GM12878 (cell line): ENCODE results near the gene SPIRE2. TPM values are rescaled to one million over a fixed set of nuclear protein-coding genes. Genes with fewer than 3 reads are reported as not detected.

Experiments
- ATAC-seq: fragments of 200-7000 bp; cut with Tn5 transposase; 3 replicates; pipeline ENCODE4 v1.9.1; 2020; ENCODE audit warnings: mild to moderate bottlenecking, moderate library complexity
- BruUV-seq: library from RNA; stranded (reverse); fragments of 400-500 nt; replicated peaks from 2 replicates; lab custom pipeline; 2021; lab: Mats Ljungman, UMichigan
- CTCF ChIA-PET: fragments of 300-600 bp; sonication (Branson Sonifier 250); formaldehyde crosslinking; extraction: SDS; loops from one replicate; lab custom pipeline; 2021; ENCODE audit warnings: inconsistent platforms; lab: Yijun Ruan, JAX
- POLR2A ChIA-PET: fragments of 350-600 bp; formaldehyde crosslinking; extraction: SDS; loops from one replicate; lab custom pipeline; 2021; ENCODE audit warnings: inconsistent platforms; lab: Charles Lee
- RAD21 ChIA-PET: fragments of 300-600 bp; sonication (Branson Sonifier 250); formaldehyde crosslinking; loops from one replicate; lab custom pipeline; 2023; ENCODE audit warnings: antibody characterized with exemption; ENCODE audit not compliant: unreplicated experiment; lab: Charles Lee
- SMC1A ChIA-PET: fragments of 300-600 bp; sonication (Branson Sonifier 250); formaldehyde crosslinking; loops from one replicate; lab custom pipeline; 2023; ENCODE audit not compliant: unreplicated experiment, uncharacterized antibody; lab: Charles Lee
- DNase-seq: peaks from one replicate; pipeline ENCODE4 v3.0.0-alpha.2; 2011; ENCODE audit warnings: low read depth, low spot score
- FAIRE-seq: peaks from 3 replicates; lab custom pipeline; 2011; peaks lifted over from hg19 to GRCh38; lab: Jason Lieb, UNC
- H2AFZ ChIP-seq: 2 replicates; pipeline ENCODE4 v1.6.0; 2011; ENCODE audit warnings: low read depth, low read length, control low read depth; ENCODE audit not compliant: control insufficient read depth
- H3K27ac ChIP-seq: 2 replicates; pipeline ENCODE4 v1.5.1; 2011; ENCODE audit warnings: control low read depth; ENCODE audit not compliant: control insufficient read depth, insufficient read depth
- H3K27me3 ChIP-seq, 2 experiments: replicated peaks in 1 of 2; 2 replicates each; pipeline versions ENCODE4 v1.6.0 to v1.6.1; 2011; ENCODE audit warnings: low read length in 1 of 2; ENCODE audit not compliant: control insufficient read depth in 2 of 2, insufficient read depth in 2 of 2
- H3K36me3 ChIP-seq, 2 experiments: 2 replicates each; pipeline ENCODE4 v1.5.1; 2011; ENCODE audit warnings: low read length in 1 of 2; ENCODE audit not compliant: control insufficient read depth in 2 of 2, insufficient read depth in 2 of 2
- H3K4me1 ChIP-seq: 2 replicates; pipeline ENCODE4 v1.6.1; 2011; ENCODE audit warnings: mild to moderate bottlenecking, low read length, moderate library complexity, mixed read lengths; ENCODE audit not compliant: control insufficient read depth, insufficient read depth
- H3K4me2 ChIP-seq: 2 replicates; pipeline ENCODE4 v1.6.0; 2011; ENCODE audit warnings: control low read depth; ENCODE audit not compliant: control insufficient read depth, insufficient read depth
- H3K4me3 ChIP-seq: fragments of 200-600 bp; sonication (generic); 2 replicates; pipeline ENCODE4 v1.5.1; 2016
- H3K79me2 ChIP-seq: 2 replicates; pipeline ENCODE4 v1.6.0; 2011; ENCODE audit warnings: low read length; ENCODE audit not compliant: control insufficient read depth, insufficient read depth
- H3K9ac ChIP-seq: 2 replicates; pipeline ENCODE4 v1.8.0; 2011; ENCODE audit warnings: low read length, control low read depth, mixed read lengths; ENCODE audit not compliant: control insufficient read depth, insufficient read depth
- H3K9me3 ChIP-seq: replicated peaks from 3 replicates; pipeline ENCODE4 v1.5.1; 2011; ENCODE audit warnings: mild to moderate bottlenecking, low read length; ENCODE audit not compliant: control insufficient read depth, insufficient read depth
- H4K20me1 ChIP-seq: 2 replicates; pipeline ENCODE4 v1.6.0; 2011; ENCODE audit not compliant: control insufficient read depth, insufficient read depth
- CHD1 ChIP-seq: IDR thresholded peaks from 2 replicates; pipeline ENCODE4 v1.6.1; 2012; ENCODE audit warnings: low read depth, low read length, improper control_type of control experiment
- CREB1 ChIP-seq: IDR thresholded peaks from 2 replicates; pipeline ENCODE4 v1.6.1; 2012; ENCODE audit warnings: low read depth, mild to moderate bottlenecking, inconsistent platforms
- E4F1 ChIP-seq: fragments of 450-650 bp; IDR thresholded peaks from 2 replicates; pipeline ENCODE4 v1.6.1; 2018; ENCODE audit warnings: borderline replicate concordance, mild to moderate bottlenecking; ENCODE audit not compliant: partially characterized antibody
- ELK1 ChIP-seq: IDR thresholded peaks from 2 replicates; pipeline ENCODE4 v1.6.1; 2012; ENCODE audit warnings: low read depth, low read length, improper control_type of control experiment
- EP300 ChIP-seq, 2 experiments: fragments of 150-350 bp in 1 of 2; IDR thresholded peaks; 2 replicates each; pipeline ENCODE4 v1.6.1; 2011 to 2012; ENCODE audit warnings: low read depth in 2 of 2, low read length in 2 of 2, borderline replicate concordance in 1 of 2, improper control_type of control experiment in 1 of 2, inconsistent platforms in 1 of 2; ENCODE audit not compliant: control insufficient read depth in 1 of 2
- HSF1 ChIP-seq: fragments of 150-350 bp; IDR thresholded peaks from 2 replicates; pipeline ENCODE4 v1.6.1; 2014; ENCODE audit warnings: mild to moderate bottlenecking, low read depth, low read length
- JUND ChIP-seq: IDR thresholded peaks from 2 replicates; pipeline ENCODE4 v1.6.1; 2012; ENCODE audit warnings: low read depth, mild to moderate bottlenecking, low read length, improper control_type of control experiment, moderate library complexity
- MYC ChIP-seq: IDR thresholded peaks from 2 replicates; pipeline ENCODE4 v1.6.1; 2011; ENCODE audit warnings: mild to moderate bottlenecking, low read length, moderate library complexity, inconsistent platforms; ENCODE audit not compliant: insufficient read depth, insufficient replicate concordance, insufficient read length, severe bottlenecking
- PBX3 ChIP-seq: IDR thresholded peaks from 2 replicates; pipeline ENCODE4 v1.6.1; 2011; ENCODE audit warnings: mild to moderate bottlenecking, low read depth, low read length, moderate library complexity; ENCODE audit not compliant: insufficient replicate concordance
- SMAD1 ChIP-seq: fragments of 450-650 bp; IDR thresholded peaks from 2 replicates; pipeline ENCODE4 v1.6.1; 2018; ENCODE audit warnings: mild to moderate bottlenecking, low read depth; ENCODE audit not compliant: partially characterized antibody
- SMAD5 ChIP-seq: IDR thresholded peaks from 2 replicates; pipeline ENCODE4 v1.6.1; 2016; ENCODE audit warnings: antibody characterized with exemption, low read depth
- SREBF1 ChIP-seq: IDR thresholded peaks from 2 replicates; pipeline ENCODE4 v1.6.1; 2012; ENCODE audit warnings: mild to moderate bottlenecking, low read length
- TCF12 ChIP-seq: IDR thresholded peaks from 2 replicates; pipeline ENCODE4 v1.6.1; 2011; ENCODE audit warnings: low read depth, mild to moderate bottlenecking, low read length
- USF2 ChIP-seq: IDR thresholded peaks from 2 replicates; pipeline ENCODE4 v1.6.1; 2011; ENCODE audit warnings: low read depth, low read length, improper control_type of control experiment, borderline replicate concordance
- ZBED1 ChIP-seq: IDR thresholded peaks from 2 replicates; pipeline ENCODE4 v1.6.1; 2016; ENCODE audit warnings: borderline replicate concordance
- ZNF622 ChIP-seq: fragments of 450-650 bp; IDR thresholded peaks from 2 replicates; pipeline ENCODE4 v1.6.1; 2017; ENCODE audit warnings: mild to moderate bottlenecking, inconsistent platforms
- WGBS: methylation state at CpG from one replicate; pipeline ENCODE4 v1.1.6; 2016; ENCODE audit warnings: low lambda C conversion rate; ENCODE audit not compliant: insufficient replicate concordance, insufficient coverage; ENCODE audit errors: missing lambda C conversion rate; 5-methylcytosine and 5-hydroxymethylcytosine counted together
- in situ Hi-C: fragments of 300-500 bp; cut with MboI; formaldehyde crosslinking; loops from 9 replicates; pipeline ENCODE4 v1.14.3; 2018; ENCODE audit warnings: mixed read lengths
- intact Hi-C: fragments of 100-400 bp; cut with micrococcal nuclease; formaldehyde crosslinking; loops from one replicate; pipeline ENCODE4 v1.14.2; 2022; ENCODE audit not compliant: unreplicated experiment
- polyA plus RNA-seq, 11 experiments: library from polyadenylated mRNA; depleted of rRNA in 4 of 11; unstranded in 6 of 11; stranded (reverse) in 5 of 11; fragments of >200 nt; fragmentation: Nextera tagmentation in 4 of 11; fragmentation: Illumina TruSeq in 1 of 11; extraction: Ambion mirVana in 4 of 11; extraction: Trizol in 1 of 11; gene quantifications; 1 replicate in 1 of 11; 2 replicates in 10 of 11; pipeline versions ENCODE4 v1.2.1 to v1.2.3, GENCODE V29; 2011 to 2016; ENCODE audit warnings: inconsistent platforms in 2 of 11, missing spikeins in 2 of 11, low read depth in 1 of 11
- total RNA-seq, 4 experiments: library from RNA; depleted of rRNA in 3 of 4; stranded (reverse); fragments of >200 nt in 3 of 4; fragmentation: Illumina TruSeq in 1 of 4; extraction: Trizol in 1 of 4; gene quantifications; 2 replicates each; pipeline versions ENCODE4 v1.2.1 to v1.2.3, GENCODE V29; 2013 to 2021

Gene SPIRE2
- total and polyA plus RNA-seq, 10 of the 15 experiments (the other 5 are each of a cell fraction or from before 2014, with no cell fraction given) = 0.03 to 0.64 (median 0.27) TPM; not detected in 1

- TF ChIP-seq CREB1 (no peak), CHD1 (no peak)
These were observed 72.6 kb downstream of the SPIRE2 start (continued) for GRCh38 chr16:89900885-89901284.

GRCh38 chr16:89902980-89903379, 74.7 kb downstream of the SPIRE2 start:
- no peak for ATAC-seq
- Histone ChIP-seq H3K36me3 (peaks cover 19 to 33% of the 10 kb centered on the region in 2 experiments; a peak in 3 of 4 replicates), H3K9me3 (no peaks in the 10 kb centered on the region; the same call in 2 of the 3 replicates), H3K27me3 (no peaks in the 10 kb centered on the region), H4K20me1 (no peaks in the 10 kb centered on the region), H2AFZ (no peak overlapping the region), H3K4me2 (no peak overlapping the region), H3K79me2 (no peaks in the 10 kb centered on the region), H3K27ac (no peak overlapping the region), H3K4me3 (no peak overlapping the region), H3K9ac (no peak overlapping the region), H3K4me1 (no peaks in the 10 kb centered on the region)
- SMC1A ChIA-PET = no interaction called here
- CTCF ChIA-PET = no interaction called here
- POLR2A ChIA-PET = no interaction called here
- no peak for FAIRE-seq
- no peak for DNase-seq
- RAD21 ChIA-PET = no interaction called here
- BruUV-seq = no TSS peak
- intact Hi-C loops = no loop called here
- 97% methylated on average over 10 of the region's 11 CpGs for WGBS
- in situ Hi-C loops = no loop called here
- TF ChIP-seq E4F1 = no peak
- no peak for TF ChIP-seq ZNF622
- no peak for TF ChIP-seq ZBED1
- no peak for TF ChIP-seq PBX3
- TF ChIP-seq USF2 = no peak
- no peak for TF ChIP-seq SREBF1
- no peak for TF ChIP-seq JUND
- TF ChIP-seq ELK1 = no peak
- no peak for TF ChIP-seq TCF12
- TF ChIP-seq HSF1 = no peak
- no peak for TF ChIP-seq EP300 (IDR thresholded peaks at IDR 0.05; ENCODE audit: borderline replicate concordance in 1 of 2, control insufficient read depth in 1 of 2, low read depth in 2 of 2, low read length in 2 of 2)
- no peak for TF ChIP-seq MYC
- no peak for TF ChIP-seq SMAD5
- TF ChIP-seq SMAD1 = no peak
